Activated naive CD4-positive, alpha-beta T cell treated with anti-CD3 and anti-CD28 coated beads, Interleukin-2, amount 50 U/mL, for 24 hours (primary cell): ENCODE measurements around the gene RBM27.
"Not testable (repeated sequence)": the region's sequence is repeated elsewhere in the genome, so short reads cannot be mapped to it uniquely, and the experiment has no call there.

Source experiments
- H3K27ac Mint-ChIP-seq: one replicate; pipeline ENCODE4 v1.8.0; 2021; ENCODE audit warnings: mild to moderate bottlenecking, mixed read lengths
- H3K27me3 Mint-ChIP-seq: one replicate; pipeline ENCODE4 v1.8.0; 2021; ENCODE audit warnings: mixed read lengths
- H3K36me3 Mint-ChIP-seq: one replicate; pipeline ENCODE4 v1.8.0; 2021; ENCODE audit warnings: mixed read lengths
- H3K4me1 Mint-ChIP-seq: one replicate; pipeline ENCODE4 v1.8.0; 2021; ENCODE audit warnings: mixed read lengths
- H3K4me3 Mint-ChIP-seq: one replicate; pipeline ENCODE4 v1.8.0; 2021; ENCODE audit warnings: mild to moderate bottlenecking, mixed read lengths
- H3K9me3 Mint-ChIP-seq: one replicate; pipeline ENCODE4 v1.8.0; 2021; ENCODE audit warnings: mixed read lengths

Gene RBM27, protein sequence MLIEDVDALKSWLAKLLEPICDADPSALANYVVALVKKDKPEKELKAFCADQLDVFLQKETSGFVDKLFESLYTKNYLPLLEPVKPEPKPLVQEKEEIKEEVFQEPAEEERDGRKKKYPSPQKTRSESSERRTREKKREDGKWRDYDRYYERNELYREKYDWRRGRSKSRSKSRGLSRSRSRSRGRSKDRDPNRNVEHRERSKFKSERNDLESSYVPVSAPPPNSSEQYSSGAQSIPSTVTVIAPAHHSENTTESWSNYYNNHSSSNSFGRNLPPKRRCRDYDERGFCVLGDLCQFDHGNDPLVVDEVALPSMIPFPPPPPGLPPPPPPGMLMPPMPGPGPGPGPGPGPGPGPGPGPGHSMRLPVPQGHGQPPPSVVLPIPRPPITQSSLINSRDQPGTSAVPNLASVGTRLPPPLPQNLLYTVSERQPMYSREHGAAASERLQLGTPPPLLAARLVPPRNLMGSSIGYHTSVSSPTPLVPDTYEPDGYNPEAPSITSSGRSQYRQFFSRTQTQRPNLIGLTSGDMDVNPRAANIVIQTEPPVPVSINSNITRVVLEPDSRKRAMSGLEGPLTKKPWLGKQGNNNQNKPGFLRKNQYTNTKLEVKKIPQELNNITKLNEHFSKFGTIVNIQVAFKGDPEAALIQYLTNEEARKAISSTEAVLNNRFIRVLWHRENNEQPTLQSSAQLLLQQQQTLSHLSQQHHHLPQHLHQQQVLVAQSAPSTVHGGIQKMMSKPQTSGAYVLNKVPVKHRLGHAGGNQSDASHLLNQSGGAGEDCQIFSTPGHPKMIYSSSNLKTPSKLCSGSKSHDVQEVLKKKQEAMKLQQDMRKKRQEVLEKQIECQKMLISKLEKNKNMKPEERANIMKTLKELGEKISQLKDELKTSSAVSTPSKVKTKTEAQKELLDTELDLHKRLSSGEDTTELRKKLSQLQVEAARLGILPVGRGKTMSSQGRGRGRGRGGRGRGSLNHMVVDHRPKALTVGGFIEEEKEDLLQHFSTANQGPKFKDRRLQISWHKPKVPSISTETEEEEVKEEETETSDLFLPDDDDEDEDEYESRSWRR

DNA sequence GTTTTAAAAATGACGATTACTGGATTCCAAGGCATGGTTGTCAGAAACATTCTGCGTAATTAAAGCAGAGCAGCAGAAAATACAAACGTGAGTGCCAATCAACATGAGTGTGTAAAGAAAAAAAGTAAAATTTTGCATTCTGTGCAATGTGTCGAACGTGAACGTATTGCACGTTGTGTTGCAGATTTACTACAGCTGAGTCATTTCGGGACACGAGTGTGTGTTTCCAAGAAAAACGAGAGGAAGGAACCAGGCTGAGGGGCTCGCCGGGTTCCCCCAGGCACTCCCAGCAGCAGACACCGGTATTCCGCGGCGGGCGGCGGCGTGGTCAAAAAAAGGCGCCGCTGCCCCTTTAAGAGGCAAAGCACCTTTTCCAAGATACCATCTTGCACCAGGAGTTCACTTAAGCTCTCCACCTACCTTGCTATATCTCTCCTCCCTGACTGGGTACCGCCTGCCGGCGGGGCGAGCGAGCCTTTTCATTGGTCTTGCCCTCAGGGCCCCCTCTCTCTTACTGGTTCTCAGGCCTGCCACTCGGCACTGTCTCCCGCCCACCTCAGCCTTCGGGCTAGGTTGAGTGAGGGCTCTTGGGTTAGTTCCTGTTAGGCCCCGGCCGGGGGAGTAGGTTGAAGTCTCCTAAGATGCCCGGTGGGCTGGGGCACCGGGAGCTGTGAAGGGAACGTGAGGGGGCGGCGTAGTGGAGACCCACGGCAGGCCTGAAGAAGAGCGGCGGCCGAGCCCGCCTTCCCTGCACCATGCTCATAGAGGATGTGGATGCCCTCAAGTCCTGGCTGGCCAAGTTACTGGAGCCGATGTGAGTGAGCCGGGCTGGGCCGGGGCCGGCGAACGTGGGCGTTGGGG lies at the start of gene RBM27:
TSS of gene RBM27 (plus strand) at position 595 of the 861 bp plus-strand sequence. CDS start at position 756, 161 bp downstream.
- Mint-ChIP-seq H3K4me3 (no peak within 1 kb of the TSS), H3K27me3 (no peaks in the 10 kb centered on the region), H3K36me3 (no peaks in the 10 kb centered on the region), H3K9me3 (no peaks in the 10 kb centered on the region), H3K27ac (no peak within 1 kb of the TSS), H3K4me1 (peaks cover 20% of the 10 kb centered on the region)

DNA sequence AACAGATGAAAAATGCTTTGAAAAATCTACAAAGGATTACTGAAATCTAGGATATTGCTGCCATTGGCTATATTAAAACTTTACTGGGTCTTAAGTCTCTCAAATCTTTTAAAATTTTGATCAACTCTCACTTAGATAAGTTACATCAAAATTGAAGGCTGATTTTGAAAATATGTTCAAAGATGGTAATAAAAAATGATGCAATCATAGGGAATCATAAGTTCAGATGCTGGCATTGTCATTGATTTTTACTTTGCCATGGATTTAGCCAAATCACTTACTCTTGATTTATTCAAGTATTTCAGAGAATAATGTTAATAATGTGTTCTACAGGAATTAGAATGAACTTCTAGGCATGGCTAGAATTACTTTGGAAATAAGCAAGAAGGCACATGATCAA lies 45.1 kb upstream of the RBM27 start:
- no peak overlapping the region for H3K27ac Mint-ChIP-seq
- H3K9me3 Mint-ChIP-seq = no peaks in the 10 kb centered on the region
- no peaks in the 10 kb centered on the region for H3K4me1 Mint-ChIP-seq
- peaks cover 32% of the 10 kb centered on the region for H3K36me3 Mint-ChIP-seq
- no peaks in the 10 kb centered on the region for H3K27me3 Mint-ChIP-seq
- no peak overlapping the region for H3K4me3 Mint-ChIP-seq

DNA sequence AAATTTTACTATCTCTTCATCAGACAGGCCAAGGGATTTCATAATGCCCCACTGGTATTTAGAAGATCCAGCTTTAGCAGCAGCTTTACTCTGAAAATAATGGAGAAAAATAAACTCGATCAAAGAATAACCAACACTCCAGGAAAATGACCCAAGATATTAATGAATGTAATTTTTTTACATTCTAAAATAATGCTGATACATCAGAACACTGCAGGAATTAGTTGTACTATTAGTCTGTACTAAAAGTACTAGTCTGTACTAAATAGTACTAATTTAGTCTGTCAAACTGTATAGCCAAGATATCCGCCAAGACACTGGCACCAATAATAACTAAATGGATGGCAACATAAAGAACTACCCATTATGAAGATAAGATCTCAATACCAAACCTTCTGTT lies 39.0 kb upstream of the RBM27 start:
- Mint-ChIP-seq H3K27ac (no peak overlapping the region), H3K9me3 (no peaks in the 10 kb centered on the region), H3K4me1 (peaks cover 12% of the 10 kb centered on the region), H3K4me3 (no peak overlapping the region), H3K36me3 (peaks cover 28% of the 10 kb centered on the region), H3K27me3 (no peaks in the 10 kb centered on the region)

DNA sequence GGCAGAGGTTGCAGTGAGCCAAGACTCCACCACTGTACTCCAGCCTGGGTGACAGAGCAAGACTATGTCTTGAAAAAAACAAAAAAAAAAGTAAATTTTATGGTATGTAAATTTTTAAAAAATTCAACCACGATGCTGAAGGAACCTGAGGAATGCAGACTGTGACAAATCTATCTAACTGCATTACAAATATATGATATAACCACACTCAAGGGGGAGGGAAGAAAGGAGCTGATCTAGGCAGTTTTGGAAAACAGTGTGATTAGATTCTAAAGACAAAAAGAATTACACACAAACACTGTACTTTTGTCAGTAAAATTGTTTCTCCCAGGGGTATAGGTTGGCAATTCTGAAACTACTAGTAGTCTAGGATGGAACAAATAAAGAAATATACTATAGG lies 37.9 kb upstream of the RBM27 start:
- Mint-ChIP-seq H3K36me3 (peaks cover 31% of the 10 kb centered on the region), H3K27ac (no peak overlapping the region), H3K27me3 (no peaks in the 10 kb centered on the region), H3K4me1 (peaks cover 19% of the 10 kb centered on the region), H3K9me3 (no peaks in the 10 kb centered on the region), H3K4me3 (no peak overlapping the region)

DNA sequence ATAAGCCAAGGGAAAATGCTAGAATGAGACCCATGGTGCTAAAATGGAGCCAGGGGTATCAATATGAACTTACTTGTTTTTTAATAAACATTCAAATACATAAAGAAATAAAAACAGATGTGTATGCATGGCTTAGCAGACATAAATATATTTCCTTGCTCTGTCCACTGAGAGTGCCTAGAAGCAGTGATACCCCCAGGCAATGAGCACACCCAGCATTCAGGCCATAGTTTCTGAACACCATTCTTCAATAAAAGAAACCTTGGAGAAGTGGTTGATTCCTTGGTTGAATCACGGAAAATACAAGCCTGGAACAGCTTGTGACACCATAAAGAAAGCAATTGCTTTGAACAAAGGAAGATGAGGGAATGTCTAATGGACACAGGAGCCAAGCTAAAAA lies 37.5 kb upstream of the RBM27 start:
- peaks cover 31% of the 10 kb centered on the region for H3K36me3 Mint-ChIP-seq
- H3K9me3 Mint-ChIP-seq = no peaks in the 10 kb centered on the region
- H3K27me3 Mint-ChIP-seq = no peaks in the 10 kb centered on the region
- no peak overlapping the region for H3K27ac Mint-ChIP-seq
- no peak overlapping the region for H3K4me3 Mint-ChIP-seq
- peaks cover 19% of the 10 kb centered on the region for H3K4me1 Mint-ChIP-seq

DNA sequence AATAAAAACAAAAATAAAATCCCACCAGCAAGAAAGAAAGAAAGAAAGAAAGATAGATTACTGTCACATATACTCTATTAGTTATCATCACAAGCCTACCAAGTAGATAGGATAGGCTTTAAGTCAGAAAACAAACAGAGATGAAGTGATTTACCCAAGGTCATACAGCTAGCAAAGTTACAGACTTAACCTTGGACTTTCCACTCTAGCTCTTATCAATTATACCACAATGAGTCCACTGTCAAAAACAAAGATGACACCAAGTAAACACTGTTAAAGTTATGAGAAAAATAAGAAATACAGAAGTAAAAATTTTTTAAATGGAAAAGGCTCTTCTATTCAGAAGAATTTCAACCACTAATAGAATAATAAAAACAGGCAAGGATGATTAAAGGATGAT lies 34.3 kb upstream of the RBM27 start:
- peaks cover 27% of the 10 kb centered on the region for H3K36me3 Mint-ChIP-seq

DNA sequence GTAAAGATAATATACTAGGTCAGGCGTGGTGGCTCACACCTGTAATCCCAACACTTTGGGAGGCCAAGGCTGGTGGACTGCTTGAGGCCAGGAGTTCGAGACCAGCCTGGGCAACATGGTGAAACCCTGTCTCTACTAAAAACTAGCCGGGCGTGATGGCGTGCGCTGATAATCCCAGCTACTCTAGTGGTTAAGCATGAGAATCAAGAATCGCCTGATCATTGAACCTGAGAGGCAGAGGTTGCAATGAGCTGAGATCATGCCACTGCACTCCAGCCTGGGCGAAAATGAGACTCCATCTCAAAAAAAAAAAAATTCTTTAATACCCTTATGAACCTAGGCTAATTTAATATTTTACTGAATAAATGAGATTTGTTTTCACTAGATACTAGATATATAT lies 30.4 kb upstream of the RBM27 start:
- not testable (repeated sequence) for H3K4me3 Mint-ChIP-seq, H3K27ac Mint-ChIP-seq, H3K9me3 Mint-ChIP-seq, H3K27me3 Mint-ChIP-seq
- peaks cover 20% of the 10 kb centered on the region for H3K36me3 Mint-ChIP-seq
- peaks cover 25% of the 10 kb centered on the region for H3K4me1 Mint-ChIP-seq

More for the DNA sequence above, 34.3 kb upstream of the RBM27 start:
- Mint-ChIP-seq H3K4me1 (peaks cover 29% of the 10 kb centered on the region), H3K9me3 (no peaks in the 10 kb centered on the region), H3K27ac (no peak overlapping the region), H3K4me3 (no peak overlapping the region), H3K27me3 (no peaks in the 10 kb centered on the region)

DNA sequence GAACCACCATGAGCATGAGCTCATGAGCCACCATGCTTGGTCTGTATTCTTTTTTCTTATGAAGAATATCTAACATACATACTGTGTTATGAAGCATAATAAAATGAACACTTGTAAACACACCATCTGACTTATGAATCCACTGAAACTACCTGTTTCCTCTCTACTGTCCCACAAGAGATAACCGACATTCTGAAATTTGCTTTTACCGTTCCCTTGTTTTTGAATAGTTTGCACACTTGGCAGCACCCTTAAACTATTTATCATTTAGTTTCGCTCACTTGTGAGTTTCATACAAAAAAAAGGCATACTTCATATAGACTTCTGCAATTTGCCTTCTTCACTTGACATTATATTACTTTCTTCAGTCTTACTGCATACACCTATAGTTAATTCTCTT lies 29.8 kb upstream of the RBM27 start:
- H3K27me3 Mint-ChIP-seq = no peaks in the 10 kb centered on the region
- H3K4me3 Mint-ChIP-seq = no peak overlapping the region
- H3K36me3 Mint-ChIP-seq = peaks cover 19% of the 10 kb centered on the region
- H3K9me3 Mint-ChIP-seq = no peaks in the 10 kb centered on the region
- peaks cover 27% of the 10 kb centered on the region for H3K4me1 Mint-ChIP-seq
- H3K27ac Mint-ChIP-seq = no peak overlapping the region

DNA sequence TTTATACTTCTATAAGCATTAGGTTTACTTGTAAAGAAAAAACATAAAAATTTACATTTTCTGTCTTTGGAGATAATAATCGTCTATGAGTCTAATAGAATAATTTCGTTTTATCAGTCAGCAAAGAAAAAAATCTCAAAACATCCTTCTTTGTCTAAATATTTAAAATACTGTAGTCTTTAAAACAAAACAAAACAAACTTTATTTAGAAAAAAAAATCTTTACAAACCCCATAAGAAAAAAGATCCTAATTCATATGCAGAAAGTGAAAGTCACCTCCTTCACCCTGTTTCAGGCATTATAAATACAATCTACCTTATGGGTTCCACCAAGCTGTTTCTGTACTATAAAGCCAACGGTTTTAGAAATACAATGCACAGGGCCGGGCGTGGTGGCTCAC lies 26.6 kb upstream of the RBM27 start:
- H3K9me3 Mint-ChIP-seq = no peaks in the 10 kb centered on the region
- no peaks in the 10 kb centered on the region for H3K27me3 Mint-ChIP-seq
- H3K36me3 Mint-ChIP-seq = peaks cover 11% of the 10 kb centered on the region

DNA sequence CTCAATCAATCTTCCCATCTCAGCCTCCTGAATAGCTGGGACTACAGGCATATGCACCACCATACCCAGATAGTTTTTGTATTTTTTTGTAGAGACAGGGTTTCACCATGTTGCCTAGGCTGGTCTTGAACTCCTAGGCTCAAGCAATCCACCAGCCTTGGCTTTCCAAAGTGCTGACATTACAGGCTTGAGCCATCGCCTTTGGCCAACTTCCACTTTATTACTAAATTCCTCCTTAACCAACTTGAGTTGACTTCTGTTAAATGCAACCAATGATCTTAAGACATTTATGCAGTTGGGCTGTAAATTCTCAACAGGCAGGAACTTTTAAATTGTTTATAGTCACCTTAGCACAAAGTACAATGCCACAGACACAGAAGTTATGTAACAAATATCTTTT lies 23.7 kb upstream of the RBM27 start:
- no peaks in the 10 kb centered on the region for H3K27me3 Mint-ChIP-seq
- H3K4me1 Mint-ChIP-seq = peaks cover 30% of the 10 kb centered on the region
- peaks cover 9% of the 10 kb centered on the region for H3K36me3 Mint-ChIP-seq
- peak overlapping the region; percentile 100 for H3K4me3 Mint-ChIP-seq
- no peak overlapping the region for H3K27ac Mint-ChIP-seq
- H3K9me3 Mint-ChIP-seq = no peaks in the 10 kb centered on the region

More for the DNA sequence above, 26.6 kb upstream of the RBM27 start:
- no peak overlapping the region for H3K27ac Mint-ChIP-seq
- H3K4me3 Mint-ChIP-seq = no peak overlapping the region
- peaks cover 34% of the 10 kb centered on the region for H3K4me1 Mint-ChIP-seq

DNA sequence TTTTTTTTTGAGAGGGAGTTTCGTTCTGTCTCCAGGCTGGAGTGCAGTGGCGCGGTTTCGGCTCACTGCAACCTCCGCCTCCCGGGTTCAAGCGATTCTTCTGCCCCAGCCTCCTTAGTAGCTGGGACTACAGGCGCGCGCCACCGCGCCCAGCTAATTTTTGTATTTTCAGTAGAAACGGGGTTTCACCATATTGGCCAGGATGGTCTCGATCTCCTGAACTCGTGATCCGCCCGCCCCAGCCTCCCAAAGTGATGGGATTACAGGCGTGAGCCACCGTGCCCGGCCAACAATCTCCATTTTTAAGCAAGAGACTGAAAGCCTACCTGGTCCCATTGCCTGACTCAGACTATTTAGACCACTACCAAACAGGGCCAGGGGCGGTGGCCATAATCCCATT lies 20.0 kb upstream of the RBM27 start:
- not testable (repeated sequence) for H3K9me3 Mint-ChIP-seq, H3K27ac Mint-ChIP-seq, H3K27me3 Mint-ChIP-seq, H3K36me3 Mint-ChIP-seq
- peaks cover 34% of the 10 kb centered on the region for H3K4me1 Mint-ChIP-seq
- H3K4me3 Mint-ChIP-seq = peak overlapping the region; percentile 100

DNA sequence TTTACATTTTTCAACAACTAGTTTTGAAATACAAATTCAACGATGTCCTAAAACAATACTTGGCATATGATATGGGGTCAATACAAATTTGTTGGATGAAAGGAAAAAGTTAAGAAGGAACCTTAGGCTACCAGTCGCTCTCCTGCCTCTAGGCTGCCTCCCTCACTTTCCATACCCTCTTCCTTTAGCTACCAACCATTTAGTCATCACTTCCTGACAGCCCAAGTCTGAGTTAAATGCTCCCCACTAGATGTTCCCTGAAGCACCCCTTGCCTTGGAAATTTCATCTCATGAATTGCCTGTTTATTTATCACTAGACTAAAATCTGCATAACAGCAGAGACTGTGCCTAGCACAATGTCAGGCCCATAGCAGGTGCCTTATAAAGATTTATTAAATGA lies 18.2 kb upstream of the RBM27 start:
- Mint-ChIP-seq H3K9me3 (no peaks in the 10 kb centered on the region), H3K4me1 (peaks cover 22% of the 10 kb centered on the region), H3K36me3 (peaks cover 6% of the 10 kb centered on the region), H3K27me3 (no peaks in the 10 kb centered on the region), H3K27ac (peak overlapping the region; percentile 60), H3K4me3 (no peak overlapping the region)

DNA sequence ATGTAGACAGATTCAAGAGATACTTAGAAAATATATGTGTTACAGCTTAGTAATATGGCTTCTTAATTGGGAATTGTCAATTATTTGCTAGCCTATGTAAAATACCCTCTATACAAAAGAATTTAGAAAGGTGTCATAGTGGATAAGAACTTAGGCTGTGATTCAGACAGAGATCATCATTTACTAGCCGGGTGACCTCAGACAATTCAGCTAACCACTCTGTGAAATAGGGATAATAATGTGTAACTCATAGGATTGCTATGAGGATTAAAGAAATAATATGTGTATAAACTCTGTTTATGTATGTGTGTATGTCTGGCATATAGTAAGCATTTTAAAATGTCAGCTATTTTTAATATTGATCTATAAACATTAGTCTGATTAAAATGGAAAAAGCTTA lies 15.0 kb upstream of the RBM27 start:
- Mint-ChIP-seq H3K27ac (no peak overlapping the region), H3K4me3 (no peak overlapping the region), H3K27me3 (peaks cover 2% of the 10 kb centered on the region), H3K36me3 (no peaks in the 10 kb centered on the region), H3K4me1 (peaks cover 9% of the 10 kb centered on the region), H3K9me3 (no peaks in the 10 kb centered on the region)

DNA sequence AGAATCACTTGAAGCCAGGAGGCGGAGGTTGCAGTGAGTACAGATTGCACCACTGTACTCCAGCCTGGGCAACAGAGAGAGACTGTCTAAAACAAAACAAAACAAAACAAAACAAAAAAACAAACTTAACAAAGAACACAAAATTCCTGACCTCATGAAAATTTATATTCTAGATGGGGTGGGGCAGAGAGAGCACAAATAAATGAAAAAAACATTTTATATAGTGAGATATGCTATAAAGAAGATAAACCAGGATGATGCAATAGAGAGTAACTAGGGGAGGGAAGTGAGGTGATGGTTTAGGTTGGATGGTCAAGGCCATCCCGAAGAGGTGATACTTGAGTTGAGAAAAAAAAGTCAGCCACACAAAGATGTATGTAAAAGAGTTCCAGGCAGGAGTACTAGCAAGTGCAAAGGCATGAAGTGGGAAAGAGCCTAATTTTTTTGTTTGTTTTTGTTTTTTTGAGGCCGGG lies 10.8 kb upstream of the RBM27 start:
- Mint-ChIP-seq H3K27ac (no peak overlapping the region), H3K9me3 (no peaks in the 10 kb centered on the region), H3K4me3 (no peak overlapping the region), H3K27me3 (peaks cover 6% of the 10 kb centered on the region), H3K36me3 (no peaks in the 10 kb centered on the region), H3K4me1 (no peaks in the 10 kb centered on the region)

DNA sequence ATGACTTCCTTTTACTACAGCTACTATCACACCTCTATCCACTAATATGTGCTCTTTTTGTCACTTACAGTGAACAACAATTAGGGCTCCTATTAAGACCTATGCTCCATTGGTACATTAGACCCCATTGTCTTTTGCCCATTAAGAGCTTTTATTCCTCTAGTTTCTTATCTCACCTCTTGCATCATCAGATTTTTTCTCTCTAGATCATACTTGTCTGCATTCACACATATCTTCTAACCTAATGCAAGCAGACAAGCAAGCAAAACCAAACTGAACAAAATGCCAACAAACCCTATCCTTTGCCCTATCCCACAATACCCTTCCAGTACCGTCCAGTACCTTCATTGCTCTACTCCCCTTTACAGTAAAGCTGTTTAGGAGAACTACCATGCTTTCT lies 10.1 kb upstream of the RBM27 start:
- Mint-ChIP-seq H3K27ac (no peak overlapping the region), H3K9me3 (no peaks in the 10 kb centered on the region), H3K4me1 (no peaks in the 10 kb centered on the region), H3K27me3 (peaks cover 6% of the 10 kb centered on the region), H3K36me3 (no peaks in the 10 kb centered on the region), H3K4me3 (no peak overlapping the region)
